ENCODE data around the gene EPHA7. TPM values are rescaled to one million over a fixed set of nuclear protein-coding genes. Genes with fewer than 3 reads are reported as not detected.

EPHA7 gene
- total and polyA plus RNA-seq, 5 experiments from 2014 or later: not detected

DNA sequence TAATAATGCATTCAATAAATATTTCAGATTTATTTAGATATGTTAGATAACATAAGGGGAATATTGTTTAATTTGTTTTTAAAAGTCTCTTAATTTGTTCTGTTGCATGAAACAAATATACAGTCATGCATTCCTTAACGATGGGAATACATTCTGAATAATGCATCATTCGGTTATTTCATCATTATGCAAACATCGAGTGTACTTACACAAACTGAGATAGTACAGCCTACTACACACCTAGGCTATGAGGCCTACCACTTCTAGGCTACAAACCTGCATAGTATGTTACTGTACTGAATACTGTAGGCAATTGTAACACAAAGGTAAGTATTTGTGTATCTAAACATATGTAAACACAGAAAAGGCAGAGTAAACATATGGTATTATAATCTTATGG, 118.7 kb downstream of the EPHA7 start:
- peaks cover 0 to 28% (median 6%) of the 10 kb centered on the region in 9 donors for H3K9me3 Mint-ChIP-seq
- H3K27ac Mint-ChIP-seq: no peak overlapping the region
- no peak for ATAC-seq
- POLR2A ChIA-PET: no interaction called here
- H3K4me3 Mint-ChIP-seq: no peak overlapping the region
- DNase-seq: no peak
- H3K4me1 Mint-ChIP-seq: no peaks in the 10 kb centered on the region
- H3K36me3 Mint-ChIP-seq: no peaks in the 10 kb centered on the region
- H3K27me3 Mint-ChIP-seq: no peaks in the 10 kb centered on the region

DNA sequence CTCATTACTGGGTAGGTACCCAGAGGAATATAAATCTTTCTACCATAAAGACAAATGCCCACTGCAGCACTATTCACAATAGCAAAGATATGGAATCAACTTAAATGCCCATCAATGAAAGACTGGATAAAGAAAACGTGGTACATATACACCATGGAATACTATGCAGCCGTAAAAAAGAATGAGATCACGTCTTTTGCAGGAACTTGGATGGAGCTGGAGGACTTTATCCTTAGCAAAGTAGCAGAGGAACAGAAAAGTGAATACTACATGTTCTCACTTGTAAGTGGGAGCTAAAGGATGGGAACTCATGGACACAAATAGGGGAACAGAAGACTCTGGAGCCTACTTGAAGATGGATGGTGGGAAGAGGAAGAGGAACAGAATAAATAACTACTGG, 119.7 kb downstream of the EPHA7 start:
- H3K27ac Mint-ChIP-seq: no peak overlapping the region
- ATAC-seq (no peak), DNase-seq (no peak)
- POLR2A ChIA-PET: no interaction called here
- no peaks in the 10 kb centered on the region for H3K27me3 Mint-ChIP-seq
- H3K4me1 Mint-ChIP-seq: no peaks in the 10 kb centered on the region
- no peak overlapping the region for H3K4me3 Mint-ChIP-seq
- H3K9me3 Mint-ChIP-seq: peaks cover 0 to 28% (median 6%) of the 10 kb centered on the region in 9 donors
- H3K36me3 Mint-ChIP-seq: no peaks in the 10 kb centered on the region

DNA sequence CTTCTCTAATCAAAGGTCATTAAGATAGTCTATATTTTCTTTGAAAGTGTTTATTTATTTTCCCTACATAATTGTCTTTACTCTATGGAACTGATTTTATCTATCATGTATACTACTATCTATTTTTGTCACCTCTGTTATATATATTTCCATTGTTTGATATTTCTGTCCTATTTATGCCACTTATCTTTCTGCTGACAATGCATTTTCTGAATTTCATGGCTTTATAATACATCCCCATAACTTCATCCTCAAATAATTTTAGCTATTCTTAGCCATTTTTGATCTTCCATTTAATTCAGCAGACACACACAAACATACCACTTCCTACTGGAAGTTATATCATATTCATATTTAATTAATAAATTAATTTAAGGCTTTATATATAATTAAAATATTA, 123.7 kb downstream of the EPHA7 start:
- no peak for DNase-seq
- ATAC-seq: no peak
- H3K4me1 Mint-ChIP-seq: no peaks in the 10 kb centered on the region
- no peak overlapping the region for H3K4me3 Mint-ChIP-seq
- H3K36me3 Mint-ChIP-seq: no peaks in the 10 kb centered on the region
- H3K27me3 Mint-ChIP-seq: no peaks in the 10 kb centered on the region
- no peak overlapping the region for H3K27ac Mint-ChIP-seq
- POLR2A ChIA-PET: no interaction called here
- H3K9me3 Mint-ChIP-seq: peaks cover 0 to 9% (median 7%) of the 10 kb centered on the region in 9 donors

DNA sequence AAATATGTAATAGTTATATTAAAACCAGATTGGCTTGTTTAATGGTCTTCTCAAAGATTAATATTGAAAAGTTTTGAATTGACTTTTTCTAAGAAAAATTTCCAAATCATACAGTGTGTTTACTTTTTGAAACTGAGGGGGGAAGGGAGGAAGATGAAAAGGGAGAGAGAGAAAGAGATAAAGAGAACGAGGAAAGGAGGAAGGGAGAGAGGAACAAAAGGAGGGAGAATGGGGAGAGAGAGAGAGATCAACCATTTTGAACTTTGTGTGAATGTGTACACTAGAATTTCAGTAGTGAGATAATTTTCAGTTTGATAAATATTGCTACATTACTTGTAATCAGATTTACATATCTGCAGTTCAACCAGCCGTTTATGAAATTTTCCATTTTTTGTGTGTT, 124.5 kb downstream of the EPHA7 start:
- Mint-ChIP-seq H3K27ac (no peak overlapping the region), H3K36me3 (no peaks in the 10 kb centered on the region), H3K4me1 (no peaks in the 10 kb centered on the region), H3K4me3 (no peak overlapping the region), H3K27me3 (no peaks in the 10 kb centered on the region), H3K9me3 (peaks cover 0 to 9% (median 6%) of the 10 kb centered on the region in 9 donors)
- ATAC-seq: no peak
- POLR2A ChIA-PET: no interaction called here
- no peak for DNase-seq

DNA sequence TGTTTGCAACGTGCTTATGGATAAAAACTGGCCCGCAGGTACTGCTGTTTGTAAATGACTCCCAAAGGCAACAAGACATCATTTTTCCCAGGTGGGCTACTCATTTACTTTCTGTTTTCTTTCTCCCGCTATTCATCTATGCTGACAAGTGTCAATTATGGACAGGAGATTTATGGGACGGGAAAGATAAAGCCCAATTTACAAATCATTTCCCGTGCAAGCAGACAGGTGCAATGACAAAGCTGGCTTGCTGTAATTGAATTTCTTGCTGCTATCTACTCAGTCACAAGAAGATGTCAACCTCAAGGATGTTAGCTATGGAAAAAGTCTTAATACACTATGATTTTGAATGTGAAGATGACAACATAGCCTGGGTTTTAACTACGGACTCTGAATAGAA, 125.5 kb downstream of the EPHA7 start:
- peaks cover 0 to 9% (median 0%) of the 10 kb centered on the region in 9 donors for H3K9me3 Mint-ChIP-seq
- no peaks in the 10 kb centered on the region for H3K4me1 Mint-ChIP-seq
- H3K4me3 Mint-ChIP-seq: no peak overlapping the region
- H3K27me3 Mint-ChIP-seq: no peaks in the 10 kb centered on the region
- no peak overlapping the region for H3K27ac Mint-ChIP-seq
- DNase-seq (no peak), ATAC-seq (no peak)
- POLR2A ChIA-PET: no interaction called here
- H3K36me3 Mint-ChIP-seq: no peaks in the 10 kb centered on the region

DNA sequence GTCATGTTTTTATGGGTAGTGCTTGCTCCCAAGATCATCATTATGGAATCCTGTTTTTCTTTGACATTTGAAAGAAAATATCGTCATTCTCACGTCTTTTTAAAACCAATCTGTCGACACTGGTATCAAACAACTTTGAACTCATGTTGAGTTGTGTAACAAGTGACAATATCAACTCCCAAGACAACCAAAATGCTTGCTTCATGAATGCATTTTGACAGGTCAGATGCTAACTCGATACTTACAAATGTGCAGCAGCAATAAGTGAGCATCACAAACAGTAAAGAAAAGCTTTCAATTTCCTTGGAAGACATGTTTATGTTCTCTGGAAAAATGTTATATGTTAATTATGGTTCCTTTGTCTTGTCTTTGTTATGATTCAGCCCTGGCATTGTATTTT, 125.9 kb downstream of the EPHA7 start:
- Mint-ChIP-seq H3K4me3 (no peak overlapping the region), H3K4me1 (no peaks in the 10 kb centered on the region), H3K36me3 (no peaks in the 10 kb centered on the region), H3K27me3 (no peaks in the 10 kb centered on the region), H3K9me3 (peaks cover 0 to 9% (median 0%) of the 10 kb centered on the region in 9 donors), H3K27ac (no peak overlapping the region)
- POLR2A ChIA-PET: no interaction called here
- ATAC-seq: no peak
- DNase-seq: no peak

DNA sequence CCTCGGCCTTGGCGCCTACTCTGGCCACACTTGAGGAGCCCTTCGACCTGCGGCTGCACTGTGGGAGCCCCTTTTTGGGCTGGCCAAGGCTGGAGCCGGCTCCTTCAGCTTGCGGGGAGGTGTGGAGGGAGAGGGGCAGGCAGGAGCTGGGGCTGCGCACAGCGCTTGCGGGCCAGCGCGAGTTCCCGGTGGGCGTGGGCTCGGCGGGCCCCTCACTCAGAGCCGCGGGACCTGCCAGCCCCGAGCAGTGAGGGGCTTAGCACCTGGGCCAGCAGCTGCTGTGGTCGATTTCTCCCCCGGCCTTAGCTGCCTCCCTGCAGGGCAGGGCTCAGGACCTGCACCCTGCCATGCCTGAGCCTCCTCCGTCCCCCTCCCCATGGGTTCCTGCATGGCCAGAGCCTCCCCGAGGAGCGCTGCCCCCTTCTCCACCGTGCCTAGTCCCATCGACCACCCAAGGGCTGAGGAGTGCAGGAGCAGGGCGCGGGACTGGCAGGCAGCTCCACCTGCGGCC, 136.8 kb downstream of the EPHA7 start:
- DNase-seq (no peak), ATAC-seq (no peak)
- Mint-ChIP-seq H3K4me1 (no peaks in the 10 kb centered on the region), H3K36me3 (no peaks in the 10 kb centered on the region), H3K27ac (no peak overlapping the region), H3K27me3 (no peaks in the 10 kb centered on the region), H3K9me3 (peaks cover 0 to 13% (median 5%) of the 10 kb centered on the region in 9 donors), H3K4me3 (no peak overlapping the region)
- POLR2A ChIA-PET: no interaction called here

DNA sequence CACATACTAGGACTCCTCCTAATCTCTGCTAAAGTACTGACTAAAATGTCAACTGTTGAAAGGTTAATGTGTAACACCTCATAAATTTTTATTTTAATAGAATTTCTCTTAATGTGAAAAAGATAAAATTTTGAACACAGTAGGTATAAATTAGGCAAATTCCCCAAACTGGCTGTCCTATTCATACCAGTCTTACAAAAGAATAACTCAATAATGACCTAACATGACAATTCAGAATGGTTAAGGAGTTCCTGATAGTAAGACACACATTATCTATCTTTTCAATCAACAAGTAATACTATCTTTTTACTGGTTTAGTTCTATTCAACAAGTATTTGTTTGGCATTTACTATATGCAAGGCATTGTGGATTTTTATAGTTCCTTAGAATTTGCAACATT, 141.1 kb downstream of the EPHA7 start:
- no peaks in the 10 kb centered on the region for H3K4me1 Mint-ChIP-seq
- H3K27me3 Mint-ChIP-seq: no peaks in the 10 kb centered on the region
- POLR2A ChIA-PET: no interaction called here
- H3K4me3 Mint-ChIP-seq: no peak overlapping the region
- no peak for DNase-seq
- no peak overlapping the region for H3K27ac Mint-ChIP-seq
- H3K9me3 Mint-ChIP-seq: peaks cover 0 to 4% (median 0%) of the 10 kb centered on the region in 9 donors
- ATAC-seq: no peak
- no peaks in the 10 kb centered on the region for H3K36me3 Mint-ChIP-seq

DNA sequence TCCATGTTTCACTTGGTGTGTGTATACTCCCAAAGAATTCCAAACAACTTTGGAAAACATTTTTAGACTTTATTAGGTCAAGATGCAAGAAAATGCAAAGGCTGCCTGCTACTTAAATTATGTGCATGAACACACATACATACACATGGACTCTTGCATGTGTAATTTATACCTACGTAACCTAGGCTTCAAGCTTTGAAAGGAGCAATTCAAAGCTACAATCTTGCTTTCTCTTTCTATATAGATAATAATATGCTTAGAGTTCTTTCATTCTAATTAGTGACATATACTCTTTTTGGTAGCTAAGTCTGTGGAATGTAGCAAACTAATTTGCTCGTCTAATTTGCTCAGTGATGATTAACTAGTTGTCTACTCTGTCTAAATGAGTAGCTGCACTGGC, 146.5 kb downstream of the EPHA7 start:
- ATAC-seq (no peak), DNase-seq (no peak)
- POLR2A ChIA-PET: no interaction called here
- no peaks in the 10 kb centered on the region for H3K27me3 Mint-ChIP-seq
- no peak overlapping the region for H3K4me3 Mint-ChIP-seq
- no peak overlapping the region for H3K27ac Mint-ChIP-seq
- H3K36me3 Mint-ChIP-seq: no peaks in the 10 kb centered on the region
- no peaks in the 10 kb centered on the region for H3K4me1 Mint-ChIP-seq
- peaks cover 0 to 4% (median 0%) of the 10 kb centered on the region in 9 donors for H3K9me3 Mint-ChIP-seq

DNA sequence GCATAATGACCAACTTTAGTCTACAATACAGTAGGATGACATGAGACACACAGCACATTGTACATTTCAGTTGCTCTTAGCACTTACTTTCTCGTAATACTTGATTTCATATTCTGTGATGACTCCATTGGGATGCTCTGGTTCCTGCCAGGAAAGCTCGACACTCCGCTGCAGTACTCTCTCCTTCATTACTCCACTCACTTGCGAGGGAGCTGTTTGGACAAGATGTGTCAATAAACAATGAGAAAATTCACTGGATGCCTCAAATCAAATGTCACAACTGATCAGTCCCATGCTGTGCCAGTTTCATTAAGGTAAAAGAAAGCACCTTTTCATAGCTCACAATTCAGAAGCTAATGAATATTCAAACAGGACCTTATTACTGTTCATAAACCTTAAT, 147.1 kb downstream of the EPHA7 start:
- Mint-ChIP-seq H3K36me3 (no peaks in the 10 kb centered on the region), H3K27me3 (no peaks in the 10 kb centered on the region), H3K4me3 (no peak overlapping the region), H3K9me3 (peaks cover 0 to 4% (median 0%) of the 10 kb centered on the region in 9 donors), H3K4me1 (no peaks in the 10 kb centered on the region), H3K27ac (no peak overlapping the region)
- ATAC-seq: no peak
- POLR2A ChIA-PET: no interaction called here
- no peak for DNase-seq

DNA sequence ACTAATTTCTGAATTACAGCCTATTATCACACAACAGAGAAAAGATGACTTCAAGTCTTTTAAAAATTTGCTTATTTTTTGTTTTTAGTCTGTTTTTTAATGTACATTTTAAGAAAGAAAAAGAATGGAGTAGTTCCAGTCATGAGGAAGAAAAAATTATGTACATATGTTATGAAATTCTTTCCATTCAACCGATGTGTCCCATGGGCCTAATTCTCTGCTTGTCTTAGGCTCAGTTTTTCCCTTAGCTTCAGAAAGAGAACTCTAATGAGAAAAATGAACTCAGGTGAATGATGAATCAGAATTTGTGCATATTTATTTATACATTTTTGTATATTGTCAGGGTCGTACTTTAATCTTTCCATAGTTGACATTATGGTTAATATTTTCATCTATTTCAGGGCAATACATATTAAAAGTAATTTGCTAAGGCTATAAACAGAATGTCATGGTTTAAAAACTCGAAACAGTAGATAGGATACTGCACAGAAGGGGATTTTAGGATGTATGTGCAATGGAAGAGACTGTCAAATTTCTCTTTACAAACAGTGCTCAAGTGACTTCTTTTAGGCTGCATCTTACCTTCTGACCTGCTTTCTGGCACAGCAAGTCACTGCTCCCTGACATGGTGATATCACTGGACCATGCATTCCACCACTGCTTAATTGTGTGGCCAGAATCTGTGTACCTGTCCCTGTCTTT, 153.1 kb downstream of the EPHA7 start:
- no peaks in the 10 kb centered on the region for H3K4me1 Mint-ChIP-seq
- H3K27me3 Mint-ChIP-seq: no peaks in the 10 kb centered on the region
- H3K27ac Mint-ChIP-seq: no peak overlapping the region
- no peak for DNase-seq
- ATAC-seq: no peak
- H3K9me3 Mint-ChIP-seq: no peaks in the 10 kb centered on the region
- POLR2A ChIA-PET: no interaction called here
- H3K36me3 Mint-ChIP-seq: no peaks in the 10 kb centered on the region
- H3K4me3 Mint-ChIP-seq: no peak overlapping the region

DNA sequence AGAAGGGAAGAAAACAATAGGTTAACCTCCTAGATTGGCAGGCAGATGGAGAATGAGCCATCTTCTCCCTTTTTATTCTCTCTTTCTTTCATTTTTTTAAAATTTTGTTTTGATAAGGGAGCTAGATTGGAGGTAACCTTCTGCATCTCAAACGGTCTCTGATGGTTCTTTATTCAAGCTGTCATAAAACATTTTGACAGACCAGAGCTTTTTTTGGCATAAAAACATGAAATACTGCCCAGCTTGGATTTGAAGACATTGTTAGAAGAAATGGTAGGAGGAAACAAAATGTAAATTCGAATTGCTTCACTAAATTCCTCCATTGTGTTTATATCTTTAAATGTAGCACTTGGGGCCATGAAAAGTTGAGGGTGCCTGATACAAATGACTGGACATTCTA, 158.5 kb downstream of the EPHA7 start:
- ATAC-seq: no peak
- no peak for DNase-seq
- Mint-ChIP-seq H3K27me3 (no peaks in the 10 kb centered on the region), H3K4me1 (no peaks in the 10 kb centered on the region), H3K36me3 (no peaks in the 10 kb centered on the region), H3K27ac (no peak overlapping the region), H3K9me3 (peaks cover 0 to 10% (median 0%) of the 10 kb centered on the region in 9 donors), H3K4me3 (no peak overlapping the region)
- POLR2A ChIA-PET: no interaction called here

DNA sequence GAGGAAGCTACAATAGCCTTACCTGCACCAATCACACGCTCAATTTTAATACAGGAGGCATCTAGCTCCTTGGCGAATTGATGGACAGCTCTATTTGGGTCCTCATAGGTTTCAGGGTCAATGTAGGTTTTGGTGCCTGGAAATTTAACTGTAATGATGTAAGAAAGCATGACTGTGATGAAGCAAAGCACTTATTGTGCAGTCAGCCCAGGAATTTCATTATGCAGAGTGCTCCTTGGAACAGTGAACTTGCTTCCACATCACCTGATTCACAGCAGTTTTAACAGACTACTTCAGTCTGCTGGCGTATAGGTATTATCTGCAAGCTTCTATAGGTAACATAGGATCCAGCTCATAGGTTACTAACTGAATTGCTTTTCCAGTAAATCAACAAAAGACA, 160.0 kb downstream of the EPHA7 start:
- Mint-ChIP-seq H3K27me3 (no peaks in the 10 kb centered on the region), H3K9me3 (peaks cover 0 to 10% (median 0%) of the 10 kb centered on the region in 9 donors), H3K27ac (no peak overlapping the region), H3K4me1 (no peaks in the 10 kb centered on the region), H3K4me3 (no peak overlapping the region), H3K36me3 (no peaks in the 10 kb centered on the region)
- ATAC-seq (no peak), DNase-seq (no peak)
- POLR2A ChIA-PET: no interaction called here

DNA sequence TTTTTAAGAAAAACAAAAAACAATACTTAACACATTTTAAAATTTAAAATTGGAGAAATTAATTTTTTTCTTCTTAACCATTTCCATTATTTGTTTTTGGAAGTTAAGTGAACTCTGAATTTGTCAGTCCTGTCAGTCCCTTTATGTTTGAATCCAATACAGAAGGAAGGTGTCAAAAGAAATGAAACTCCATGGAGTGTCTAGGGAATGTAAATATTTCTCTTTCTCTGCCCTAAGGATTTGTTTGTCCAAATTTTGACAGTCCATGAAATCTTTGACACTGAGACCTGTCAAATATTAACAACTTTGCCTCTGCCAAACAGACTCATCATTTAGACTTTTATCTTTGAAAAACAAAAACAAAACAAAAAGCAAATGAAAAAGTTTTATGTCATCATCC, 166.4 kb downstream of the EPHA7 start:
- ATAC-seq (no peak), DNase-seq (no peak)
- peaks cover 0 to 10% (median 0%) of the 10 kb centered on the region in 9 donors for H3K9me3 Mint-ChIP-seq

More for the DNA sequence above, 166.4 kb downstream of the EPHA7 start:
- no peak overlapping the region for H3K27ac Mint-ChIP-seq
- no peaks in the 10 kb centered on the region for H3K27me3 Mint-ChIP-seq
- no peak overlapping the region for H3K4me3 Mint-ChIP-seq
- H3K36me3 Mint-ChIP-seq: no peaks in the 10 kb centered on the region
- H3K4me1 Mint-ChIP-seq: no peaks in the 10 kb centered on the region
- POLR2A ChIA-PET: no interaction called here
